Breast epithelium (tissue), 4 donors: ENCODE data around the gene PHACTR4. TPM values are rescaled to one million over a fixed set of nuclear protein-coding genes. Genes with fewer than 3 reads are reported as not detected.
A peak's percentile ranks its signal among the peaks of the same experiment; 100 is the strongest.

Experiments
- DNase-seq, 2 donors: peaks; one replicate each; pipeline ENCODE4 v3.0.0-alpha.2; 2019; ENCODE audit warnings: low spot score in 2 of 2
- H3K27ac ChIP-seq, 2 donors: fragments of 200-600 bp; sonication (generic) in 1 of 2; one replicate each; pipeline ENCODE4 v1.5.1; 2016 to 2019; ENCODE audit warnings: mild to moderate bottlenecking in 1 of 2
- H3K27me3 ChIP-seq, 2 donors: fragments of 200-600 bp; sonication (generic) in 1 of 2; one replicate each; pipeline versions ENCODE4 v1.5.1 to v1.6.0; 2017 to 2019; ENCODE audit warnings: control low read depth in 1 of 2, mild to moderate bottlenecking in 1 of 2
- H3K36me3 ChIP-seq: fragments of 200-600 bp; one replicate; pipeline ENCODE4 v1.5.1; 2019
- H3K4me1 ChIP-seq, 2 donors: fragments of 200-600 bp; sonication (generic); one replicate each; pipeline ENCODE4 v1.5.1; 2016 to 2019; ENCODE audit warnings: control low read depth in 1 of 2
- H3K4me3 ChIP-seq, 3 donors: fragments of 200-600 bp; sonication (generic); 1 replicate in 2 of 3; 2 replicates in 1 of 3; pipeline ENCODE4 v1.5.1; 2016 to 2019; ENCODE audit warnings: mild to moderate bottlenecking in 3 of 3, moderate library complexity in 2 of 3
- H3K9me3 ChIP-seq, 2 donors: fragments of 200-600 bp; sonication (generic) in 1 of 2; one replicate each; pipeline ENCODE4 v1.5.1; 2016 to 2019; ENCODE audit warnings: control low read depth in 1 of 2
- CTCF ChIP-seq, 3 donors: fragments of 450-650 bp; IDR thresholded peaks; one replicate each; pipeline ENCODE4 v1.5.1; 2016 to 2017; ENCODE audit warnings: antibody characterized with exemption in 3 of 3, mild to moderate bottlenecking in 3 of 3, moderate library complexity in 3 of 3
- POLR2A ChIP-seq: fragments of 450-650 bp; IDR thresholded peaks from one replicate; pipeline ENCODE4 v1.6.1; 2016; ENCODE audit warnings: antibody characterized with exemption, mild to moderate bottlenecking, moderate library complexity
- POLR2AphosphoS5 ChIP-seq, 3 donors: sonication (generic); formaldehyde crosslinking; IDR thresholded peaks; one replicate each; pipeline ENCODE4 v1.6.1; 2017; ENCODE audit warnings: antibody characterized with exemption in 3 of 3
- intact Hi-C: fragments of 100-400 bp; cut with DNase I; formaldehyde crosslinking; loops from one replicate; pipeline ENCODE4 v1.15.1; 2023; ENCODE audit warnings: low total_unique reads
- total RNA-seq, 3 donors: library from RNA; depleted of rRNA; stranded (reverse); fragments of >200 nt; gene quantifications; one replicate each; pipeline ENCODE4 v1.1.0, GENCODE V29; 2016

PHACTR4 gene
- total RNA-seq, 3 donors from 2014 or later: 17.1 to 29.6 (median 25.9) TPM

- H3K9me3 ChIP-seq: no peaks in the 10 kb centered on the region
- DNase-seq: peak in 1 of 2 donors; percentile 44
- H3K36me3 ChIP-seq: no peaks in the 10 kb centered on the region
- peaks cover 0 to 9% of the 10 kb centered on the region in 2 donors for H3K4me1 ChIP-seq
- H3K27ac ChIP-seq: peak overlapping the region; percentile 82 to 90
- intact Hi-C loops: no loop called here
- no peaks in the 10 kb centered on the region for H3K27me3 ChIP-seq
- TF ChIP-seq POLR2A (no peak), CTCF (IDR thresholded peaks at IDR 0.05) (no peak), POLR2AphosphoS5 (IDR thresholded peaks at IDR 0.05) (no peak)
- H3K4me3 ChIP-seq: peak overlapping the region in 1 of 3 donors; percentile 33
These were observed 67.9 kb downstream of the PHACTR4 start for GRCh38 chr1:28437264-28437923.

GRCh38 chr1:28437924-28438699 lies 68.6 kb downstream of the PHACTR4 start:
- peak overlapping the region; percentile 82 to 90 for H3K27ac ChIP-seq

GRCh38 chr1:28439320-28439719 lies 69.8 kb downstream of the PHACTR4 start:
- H3K4me3 ChIP-seq: no peak overlapping the region
- no peaks in the 10 kb centered on the region for H3K27me3 ChIP-seq
- peak overlapping the region; percentile 82 to 90 for H3K27ac ChIP-seq
- intact Hi-C loops: no loop called here
- TF ChIP-seq POLR2AphosphoS5 (IDR thresholded peaks at IDR 0.05): no peak
- no peak for TF ChIP-seq CTCF (IDR thresholded peaks at IDR 0.05)
- TF ChIP-seq POLR2A: no peak
- no peaks in the 10 kb centered on the region for H3K9me3 ChIP-seq
- H3K4me1 ChIP-seq: peaks cover 0 to 9% of the 10 kb centered on the region in 2 donors
- H3K36me3 ChIP-seq: no peaks in the 10 kb centered on the region
- DNase-seq: no peak

More at GRCh38 chr1:28437924-28438699, 68.6 kb downstream of the PHACTR4 start:
- no peaks in the 10 kb centered on the region for H3K36me3 ChIP-seq
- DNase-seq: peak; percentile 83 to 93
- peaks cover 0 to 9% of the 10 kb centered on the region in 2 donors for H3K4me1 ChIP-seq
- H3K27me3 ChIP-seq: no peaks in the 10 kb centered on the region
- intact Hi-C loops: no loop called here
- peak overlapping the region; percentile 19 to 55 (median 33) for H3K4me3 ChIP-seq
- TF ChIP-seq POLR2A (peak; percentile 48), POLR2AphosphoS5 (IDR thresholded peaks at IDR 0.05) (peak; percentile 26 to 96 (median 95)), CTCF (IDR thresholded peaks at IDR 0.05) (no peak)
- H3K9me3 ChIP-seq: no peaks in the 10 kb centered on the region

- intact Hi-C loops: no loop called here
- no peaks in the 10 kb centered on the region for H3K27me3 ChIP-seq
- no peak for DNase-seq
- TF ChIP-seq POLR2AphosphoS5 (IDR thresholded peaks at IDR 0.05) (no peak), POLR2A (no peak), CTCF (IDR thresholded peaks at IDR 0.05) (no peak)
- H3K36me3 ChIP-seq: no peaks in the 10 kb centered on the region
- no peak overlapping the region for H3K4me3 ChIP-seq
- H3K9me3 ChIP-seq: no peaks in the 10 kb centered on the region
- H3K4me1 ChIP-seq: peaks cover 0 to 9% of the 10 kb centered on the region in 2 donors
- H3K27ac ChIP-seq: no peak overlapping the region
These were observed 72.1 kb downstream of the PHACTR4 start for GRCh38 chr1:28441674-28442073.

DNA sequence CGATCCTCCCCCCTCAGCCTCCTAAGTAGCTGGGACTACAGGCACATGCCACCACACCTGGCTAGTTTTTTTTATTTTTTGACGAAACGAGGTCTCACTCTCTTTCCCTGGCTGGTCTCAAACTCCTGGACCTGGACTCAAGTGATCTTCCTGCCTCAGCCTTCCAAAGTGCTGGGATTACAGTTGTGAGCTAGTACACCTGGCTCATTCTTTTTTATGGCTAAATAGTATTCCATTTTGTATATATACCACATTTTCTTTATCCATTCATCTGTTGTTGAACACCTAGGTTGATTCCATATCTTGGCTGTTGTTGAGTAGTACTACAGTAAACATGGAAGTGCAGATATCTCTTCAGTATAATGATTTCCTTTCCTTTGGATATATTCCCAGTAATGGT lies 74.0 kb downstream of the PHACTR4 start:
- intact Hi-C loops: no loop called here
- Histone ChIP-seq H3K4me3 (no peak overlapping the region), H3K9me3 (no peaks in the 10 kb centered on the region), H3K4me1 (no peaks in the 10 kb centered on the region), H3K27ac (no peak overlapping the region), H3K36me3 (no peaks in the 10 kb centered on the region), H3K27me3 (no peaks in the 10 kb centered on the region)
- DNase-seq: no peak
- TF ChIP-seq CTCF (IDR thresholded peaks at IDR 0.05): no peak
- no peak for TF ChIP-seq POLR2A
- TF ChIP-seq POLR2AphosphoS5 (IDR thresholded peaks at IDR 0.05): no peak
